T-helper 2 cell treated with Interferon-gamma antibody and Interleukin-4, amounts not matched to agents 100 ng/mL and 5 ng/mL, for 36 hours (primary cell): ENCODE data around the gene CAVIN1. TPM values are rescaled to one million over a fixed set of nuclear protein-coding genes. Genes with fewer than 3 reads are reported as not detected.
"Not testable (repeated sequence)": the region's sequence is repeated elsewhere in the genome, so short reads cannot be mapped to it uniquely, and the experiment has no call there.

Experiments used
- intact Hi-C: fragments of 100-400 bp; cut with micrococcal nuclease; formaldehyde crosslinking; loops from one replicate; pipeline ENCODE4 v1.15.1; 2023
- total RNA-seq: library from RNA; stranded (reverse); gene quantifications from 2 replicates; pipeline ENCODE4 v1.2.3, GENCODE V29; 2022

The CAVIN1 gene
- total RNA-seq, 1 donor from 2014 or later, result 3.5 TPM

GRCh38 chr17:42378959-42379594, 44.0 kb downstream of the CAVIN1 start:
- intact Hi-C loops, result no loop called here

- intact Hi-C loops, result no loop called here
Measured at GRCh38 chr17:42378359-42378958, 44.6 kb downstream of the CAVIN1 start.

- intact Hi-C loops, result no loop called here
Measured at GRCh38 chr17:42373896-42374295, 49.2 kb downstream of the CAVIN1 start.

- intact Hi-C loops, result no loop called here
Measured at GRCh38 chr17:42372142-42372541, 50.9 kb downstream of the CAVIN1 start.

- intact Hi-C loops, result not testable (repeated sequence)
Measured at GRCh38 chr17:42368797-42369561, 54.1 kb downstream of the CAVIN1 start.

GRCh38 chr17:42368310-42368709, 54.7 kb downstream of the CAVIN1 start:
- intact Hi-C loops, result not testable (repeated sequence)

GRCh38 chr17:42366176-42367023, 56.7 kb downstream of the CAVIN1 start:
- intact Hi-C loops, result not testable (repeated sequence)

GRCh38 chr17:42365136-42365535, 57.9 kb downstream of the CAVIN1 start:
- intact Hi-C loops, result no loop called here

GRCh38 chr17:42363767-42364585, 59.1 kb downstream of the CAVIN1 start:
- intact Hi-C loops, result no loop called here

- intact Hi-C loops, result no loop called here
Measured at GRCh38 chr17:42363231-42363630, 59.8 kb downstream of the CAVIN1 start.

- intact Hi-C loops, result no loop called here
Measured at GRCh38 chr17:42362245-42362961, 60.7 kb downstream of the CAVIN1 start.

- intact Hi-C loops, result no loop called here
Measured at GRCh38 chr17:42361781-42362186, 61.3 kb downstream of the CAVIN1 start.

- intact Hi-C loops, result not testable (repeated sequence)
Measured at GRCh38 chr17:42360388-42360787, 62.7 kb downstream of the CAVIN1 start.

GRCh38 chr17:42359133-42359532, 63.9 kb downstream of the CAVIN1 start:
- intact Hi-C loops, result no loop called here

- intact Hi-C loops, result no loop called here
Measured at GRCh38 chr17:42358434-42358833, 64.6 kb downstream of the CAVIN1 start.

GRCh38 chr17:42354956-42355843, 67.9 kb downstream of the CAVIN1 start:
- intact Hi-C loops, result no loop called here
